NCI-H2029 (cell line): ENCODE measurements around the gene CHST11.

ENCODE experiments used
- DNase-seq: peaks from one replicate; lab custom pipeline; 2025; lab: John Stamatoyannopoulos, UW

The CHST11 gene

DNA sequence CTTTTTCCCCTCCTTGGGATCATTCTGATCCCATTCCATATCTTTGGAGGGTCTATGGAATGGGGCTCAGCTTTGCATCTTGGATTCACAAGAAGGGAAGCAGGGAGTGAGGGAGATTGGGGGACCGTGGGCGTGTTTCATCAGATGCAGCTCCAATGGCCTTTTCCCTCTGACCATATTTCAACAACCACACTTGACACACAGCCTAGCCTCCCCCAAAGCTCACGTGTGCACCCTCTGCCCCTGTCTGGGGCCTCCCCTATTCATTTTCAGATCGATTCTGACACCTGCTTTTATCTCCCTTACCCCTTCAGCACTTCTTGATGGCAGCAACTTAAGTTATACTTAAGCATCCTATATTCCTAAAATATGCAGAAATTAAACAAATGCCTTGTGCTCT lies 126.6 kb downstream of the CHST11 start:
- no peak for DNase-seq

- no peak for DNase-seq
Observed at GRCh38 chr12:104585448-104586055, 128.8 kb downstream of the CHST11 start.

DNA sequence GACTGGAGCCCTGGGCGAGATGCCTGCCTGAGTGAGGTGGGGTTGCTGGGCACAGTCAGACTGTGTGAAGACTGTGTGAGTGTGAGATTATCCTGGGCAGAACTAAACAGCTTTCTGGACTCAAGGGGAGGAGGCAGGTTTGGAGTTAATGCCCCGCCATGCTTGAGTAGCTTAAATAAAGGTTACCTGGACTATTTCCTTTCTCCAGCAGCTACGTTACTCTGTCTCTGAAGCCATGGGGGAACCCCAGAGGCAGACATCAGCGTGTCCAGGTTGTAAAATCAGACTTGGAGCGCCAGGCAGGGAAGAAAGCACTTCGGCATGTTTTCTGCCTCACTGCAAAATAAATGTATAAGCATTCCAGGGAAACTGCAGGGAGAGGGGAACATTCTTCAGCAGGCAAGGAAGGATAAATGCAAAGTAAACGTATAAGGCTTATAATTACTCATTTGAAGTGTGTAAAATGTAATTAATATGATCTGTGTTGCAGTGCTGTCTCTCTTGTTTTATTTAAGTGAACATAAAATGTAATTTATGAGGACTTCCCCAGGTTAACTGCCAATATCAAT lies 129.7 kb downstream of the CHST11 start:
- DNase-seq, result no peak

DNA sequence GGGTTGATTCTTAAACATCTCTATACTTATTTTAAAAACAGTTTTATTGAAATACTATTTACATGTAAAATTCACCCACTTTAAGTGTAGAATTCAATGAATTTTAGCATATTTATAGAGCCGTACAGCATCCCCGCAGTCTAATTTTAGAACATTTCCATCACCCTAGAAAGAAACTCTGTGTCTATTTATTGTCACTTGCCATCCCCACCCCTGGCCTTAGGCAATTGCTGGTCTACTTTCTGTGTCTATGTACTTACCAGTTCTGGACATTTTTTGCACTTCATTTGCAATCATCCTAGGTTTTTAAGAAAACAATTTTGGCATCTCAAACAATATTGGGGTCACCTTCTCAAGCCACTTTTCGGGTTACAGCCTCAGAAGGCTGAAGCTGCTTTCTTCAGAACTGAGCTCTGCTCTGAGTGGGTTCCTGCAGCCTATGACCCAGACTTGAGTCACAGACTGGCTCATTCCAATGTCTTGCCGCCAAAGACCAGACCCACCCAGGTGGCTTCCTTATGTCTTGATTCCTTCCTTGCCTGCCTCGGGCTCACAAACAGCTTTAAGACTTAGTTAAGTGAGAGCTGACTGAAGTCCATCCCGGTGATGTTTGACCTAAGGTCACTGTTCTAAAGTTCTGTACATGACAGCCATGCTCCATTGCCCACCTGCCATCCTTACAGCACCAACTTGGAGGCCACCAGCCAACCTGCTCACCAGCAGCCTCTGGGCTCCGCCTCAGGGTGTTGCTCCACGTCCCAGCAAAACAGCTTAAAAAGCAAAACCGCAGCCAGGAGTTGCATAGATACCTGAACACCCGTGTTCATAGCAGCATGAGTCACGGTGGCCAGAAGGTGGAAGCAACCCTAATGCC lies 131.5 kb downstream of the CHST11 start:
- DNase-seq, result no peak

DNA sequence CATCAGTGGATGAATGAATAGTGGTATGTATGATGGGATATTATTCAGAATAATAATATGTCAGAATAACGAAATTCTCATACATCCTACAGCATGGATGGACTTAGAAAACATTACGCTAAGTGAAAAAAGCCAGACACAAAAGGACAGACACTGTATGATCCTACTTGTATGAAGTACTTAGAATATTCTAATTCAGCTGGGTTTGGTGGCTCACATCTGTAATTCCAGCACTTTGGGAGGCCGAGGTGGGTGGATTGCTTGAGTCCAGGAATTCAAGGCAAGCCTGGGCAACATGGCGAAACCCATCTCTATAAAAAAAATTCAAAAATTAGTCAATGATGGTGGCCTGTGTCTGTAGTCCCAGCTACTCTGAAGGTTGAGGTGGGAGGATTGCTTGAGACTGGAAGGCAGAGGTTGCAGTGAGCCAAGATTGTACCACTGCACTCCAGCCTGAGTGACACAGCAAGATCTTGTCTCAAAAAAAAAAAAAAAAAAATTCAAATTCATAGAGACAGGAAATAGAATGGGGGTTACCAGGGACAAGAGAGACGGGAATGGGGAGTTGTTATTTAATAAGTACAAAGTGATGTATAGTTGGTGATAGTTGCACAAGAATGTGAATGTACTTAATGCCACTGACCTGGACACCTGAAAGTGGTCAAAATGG lies 132.3 kb downstream of the CHST11 start:
- no peak for DNase-seq

DNA sequence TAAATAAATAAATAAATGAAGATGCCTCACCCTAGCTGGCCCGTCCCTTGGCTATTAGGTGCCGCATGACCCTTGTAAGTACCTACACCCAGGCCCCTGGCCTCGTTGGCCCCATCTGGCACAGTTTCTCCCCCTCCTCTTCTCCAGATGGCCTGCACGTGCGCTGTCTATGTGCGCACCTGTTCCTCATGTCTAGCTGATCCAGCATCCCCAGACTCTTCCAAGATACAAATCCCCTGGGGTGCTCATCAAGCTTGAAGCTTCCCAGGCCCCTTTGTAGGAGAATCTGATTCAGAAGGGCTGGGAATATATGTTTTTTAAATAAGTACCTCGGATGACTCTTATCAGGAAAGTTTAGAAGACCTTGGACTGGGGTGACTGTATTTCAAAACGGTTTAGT lies 133.3 kb downstream of the CHST11 start:
- no peak for DNase-seq

- no peak for DNase-seq
Observed at GRCh38 chr12:104591257-104591885, 134.6 kb downstream of the CHST11 start.

- DNase-seq, result no peak
Observed at GRCh38 chr12:104593482-104593881, 136.7 kb downstream of the CHST11 start.

GRCh38 chr12:104596134-104596799 lies 139.5 kb downstream of the CHST11 start:
- no peak for DNase-seq

- no peak for DNase-seq
Observed at GRCh38 chr12:104596898-104597843, 140.4 kb downstream of the CHST11 start.

DNA sequence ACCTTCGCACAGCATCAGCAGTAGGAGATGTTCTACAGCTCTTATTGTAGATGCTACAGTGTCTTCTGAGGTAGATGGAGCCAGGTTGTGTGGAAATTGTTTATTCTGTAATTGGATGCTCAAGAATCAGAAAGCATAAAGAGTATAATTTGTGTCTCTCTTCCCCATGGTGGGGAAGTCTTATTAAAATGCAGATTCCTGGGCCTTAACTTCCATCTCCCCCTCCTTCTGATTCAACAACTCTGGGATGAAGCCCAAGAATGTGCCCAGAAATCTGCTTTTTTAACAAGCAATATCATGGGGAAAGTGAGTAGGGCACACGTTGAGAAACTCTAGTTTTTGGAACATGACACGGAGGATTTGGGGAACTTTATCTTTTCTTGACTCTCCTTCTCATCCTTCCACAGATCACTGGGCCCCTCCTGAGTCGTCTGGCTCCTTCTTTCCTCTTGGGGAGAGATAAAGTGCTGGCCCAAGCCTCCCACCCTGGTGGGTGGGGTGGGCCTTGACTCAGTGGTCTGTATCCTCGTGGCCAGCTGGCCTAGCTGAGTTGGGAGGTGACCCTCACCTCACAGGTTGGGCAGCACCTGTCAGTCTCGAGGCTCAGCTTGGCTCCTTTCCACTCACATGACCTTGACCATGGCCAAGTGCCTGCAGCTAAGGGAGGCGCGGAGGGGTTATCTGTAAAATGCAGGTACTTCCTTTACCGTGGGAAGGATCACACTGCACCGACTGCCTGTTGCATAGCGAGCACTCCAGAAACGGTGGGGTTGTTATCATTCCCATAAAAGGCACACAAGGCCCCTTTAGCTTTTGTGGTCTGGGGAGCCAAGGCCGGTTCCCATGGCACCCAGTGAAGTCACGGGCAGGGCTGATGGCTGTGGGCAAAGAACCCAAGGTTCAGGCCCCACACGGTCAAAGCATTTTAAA lies 141.9 kb downstream of the CHST11 start:
- peak; percentile 48 for DNase-seq

DNA sequence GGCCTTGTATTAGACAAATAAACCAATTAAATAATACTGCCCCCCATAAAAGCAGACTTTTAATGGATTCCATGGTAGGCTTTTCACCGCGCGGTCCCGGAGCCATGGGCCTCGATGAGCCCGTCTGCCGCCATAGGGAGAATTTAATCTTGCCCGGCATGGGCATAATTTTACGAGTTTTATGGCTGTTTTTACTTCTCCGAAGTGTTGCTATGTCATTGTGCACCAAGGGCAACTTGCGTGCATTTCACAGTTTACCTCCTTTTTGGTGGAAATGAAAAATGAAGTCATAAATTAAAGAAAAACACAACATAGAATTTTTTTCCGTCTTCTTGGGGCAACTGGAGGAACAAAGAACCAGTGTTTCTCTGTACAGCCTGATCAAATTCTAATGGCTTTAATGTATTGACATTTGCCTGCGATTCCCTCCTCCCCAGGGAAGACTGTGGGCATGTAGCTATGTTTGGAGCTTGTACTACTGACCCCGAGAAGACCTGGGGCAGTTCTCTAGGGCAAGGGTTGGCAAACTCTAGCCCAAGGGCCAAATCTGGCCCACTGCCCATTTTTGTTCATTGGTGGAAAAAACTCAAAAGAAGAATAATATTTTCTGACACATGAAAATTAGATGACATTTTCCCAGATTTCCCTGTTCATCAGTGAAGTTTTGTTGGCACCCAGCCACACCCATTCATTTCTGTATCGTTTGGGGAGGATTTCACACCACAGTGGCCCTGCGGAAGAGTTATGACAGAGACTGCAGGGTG lies 142.7 kb downstream of the CHST11 start:
- DNase-seq, result no peak

DNA sequence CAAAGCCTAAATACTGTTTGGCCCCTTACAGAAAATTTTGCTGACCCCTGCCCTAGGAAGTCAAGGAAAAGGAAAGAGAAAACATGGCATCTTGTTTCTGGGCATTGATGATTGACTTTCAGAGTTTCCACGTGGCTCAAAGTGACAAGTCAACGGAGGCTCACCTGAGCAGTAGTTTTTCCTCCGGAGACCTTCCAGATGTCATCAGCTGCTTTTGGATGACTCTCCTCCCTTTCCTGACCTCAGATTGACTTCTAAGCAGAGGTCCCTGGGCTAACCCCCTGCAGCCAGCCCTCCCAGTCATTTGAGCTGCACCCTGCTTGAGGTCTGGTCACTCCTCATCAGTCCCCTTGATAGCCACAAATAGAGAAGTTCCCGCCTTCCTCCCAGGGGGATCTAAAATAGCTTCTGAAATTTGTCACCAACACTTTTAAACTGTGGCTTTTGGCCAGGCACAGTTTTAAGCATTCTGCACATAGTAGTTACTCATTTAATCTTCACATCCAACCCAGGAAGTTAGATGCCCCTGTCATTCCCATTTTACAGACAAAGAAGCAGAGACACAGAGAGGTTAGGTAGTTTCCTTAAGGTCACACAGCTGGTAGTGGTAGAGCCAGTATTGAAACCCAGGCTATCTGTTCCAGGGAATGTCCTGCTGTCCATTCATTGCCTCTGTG lies 143.4 kb downstream of the CHST11 start:
- no peak for DNase-seq

- DNase-seq, result no peak
Observed at GRCh38 chr12:104600790-104601739, 144.3 kb downstream of the CHST11 start.

DNA sequence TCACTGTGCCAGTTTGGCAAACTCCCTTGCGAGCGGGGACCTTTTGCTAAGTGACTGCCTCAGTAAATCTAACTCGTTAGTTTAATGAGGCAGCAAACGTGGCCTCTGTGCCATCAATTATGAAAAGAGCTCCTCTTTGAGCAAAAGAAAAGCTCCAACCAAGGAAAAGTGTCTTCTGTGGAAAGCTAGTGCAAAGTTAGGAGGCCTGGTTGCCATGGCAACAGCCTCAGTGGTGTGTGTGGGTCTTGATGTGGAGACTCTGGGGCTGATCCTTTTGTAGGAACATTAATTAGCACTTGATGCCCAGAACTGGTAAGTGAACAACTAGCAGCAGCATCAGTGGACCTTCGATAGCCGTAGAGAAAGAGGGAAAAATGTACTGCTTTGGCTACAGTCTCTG lies 145.7 kb downstream of the CHST11 start:
- DNase-seq, result no peak

- no peak for DNase-seq
Observed at GRCh38 chr12:104602896-104603295, 146.1 kb downstream of the CHST11 start.

DNA sequence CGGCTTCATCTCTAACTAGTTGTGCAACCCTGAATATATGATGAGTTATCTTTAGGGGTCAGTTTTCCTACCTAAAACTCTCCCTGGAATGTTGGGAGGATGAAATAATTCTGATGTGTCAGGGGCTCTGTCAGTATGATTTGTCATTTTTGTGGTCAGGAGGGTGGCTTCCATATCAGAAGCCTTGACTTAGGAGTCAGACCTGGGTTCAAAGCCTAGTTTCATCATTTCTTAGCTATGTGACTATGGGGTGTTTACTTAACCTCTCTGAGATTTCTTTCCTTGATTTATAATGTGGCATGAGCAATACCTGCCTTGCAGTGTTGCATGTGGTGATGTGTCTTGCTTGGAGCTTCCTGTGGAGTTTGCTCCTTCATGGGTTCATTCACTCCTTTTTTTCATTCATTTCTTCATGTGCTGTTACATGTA lies 146.8 kb downstream of the CHST11 start:
- no peak for DNase-seq
